ENCODE data around the gene NR5A2. TPM values are rescaled to one million over a fixed set of nuclear protein-coding genes. Genes with fewer than 3 reads are reported as not detected.

NR5A2 gene
- total RNA-seq, 1 experiment from 2014 or later = 4.7 TPM

DNA sequence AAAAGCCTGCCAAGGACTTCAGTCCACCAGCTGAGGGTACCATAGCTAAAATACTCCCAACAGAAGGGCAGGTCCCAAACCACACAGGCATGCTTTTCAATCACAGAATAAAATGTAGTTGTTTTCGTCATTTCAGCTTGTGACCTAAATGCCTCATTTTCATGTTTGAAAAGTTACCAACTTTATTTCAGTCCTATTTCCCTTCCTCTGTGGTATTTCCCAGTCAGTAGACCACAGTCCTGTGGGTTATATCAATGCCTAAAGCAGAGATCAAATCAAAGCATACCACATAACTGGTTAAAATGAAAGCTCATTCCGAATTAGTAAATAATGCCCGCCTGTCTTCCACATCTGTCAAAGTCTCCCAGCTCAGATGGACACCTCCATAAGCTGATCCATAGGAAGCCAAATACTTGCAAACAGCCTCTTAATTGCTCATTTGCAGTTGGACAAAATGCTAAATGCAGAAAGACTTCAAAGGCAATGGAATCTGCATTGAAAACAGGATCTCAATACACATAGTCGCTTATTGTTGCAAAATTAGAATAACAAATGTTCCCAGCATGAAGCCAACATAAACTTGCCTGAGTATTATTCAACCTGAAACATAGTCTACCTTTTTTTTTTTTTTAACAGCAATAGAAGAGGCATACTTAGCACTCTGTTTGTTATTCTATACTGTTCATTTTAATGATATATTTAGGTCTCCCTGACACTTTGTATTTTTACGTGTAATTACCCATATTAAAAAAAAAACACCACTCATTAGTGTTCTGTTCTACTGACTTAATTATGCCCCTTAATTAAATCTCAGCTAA is 53.9 kb downstream of the NR5A2 start:
- no peak overlapping the region for H4K91ac ChIP-seq (ENCODE audit: insufficient read length, low read depth, low read length)
- H3K27me3 ChIP-seq (ENCODE audit: insufficient read depth, low read length) = no peaks in the 10 kb centered on the region
- Mint-ChIP-seq H3K9me3 (no peaks in the 10 kb centered on the region), H3K27me3 (ENCODE audit: low read depth) (peaks cover 9% of the 10 kb centered on the region), H3K27ac (no peak overlapping the region), H3K36me3 (ENCODE audit: insufficient read depth in 1 of 3, low read depth in 3 of 3) (no peaks in the 10 kb centered on the region), H3K4me1 (peaks cover 21 to 40% of the 10 kb centered on the region in 2 experiments), H3K4me3 (peak overlapping the region; percentile 13 to 31; a peak in 3 of 5 replicates)
- H3K9ac ChIP-seq (ENCODE audit: extremely low read depth, insufficient read length, low read length) = no peak overlapping the region
- no peak overlapping the region for H4K5ac ChIP-seq (ENCODE audit: insufficient read length, low read depth, low read length)
- no peak for DNase-seq
- no peaks in the 10 kb centered on the region for H3K23me2 ChIP-seq (ENCODE audit: insufficient read length, low read depth, low read length, poor library complexity, severe bottlenecking)
- H3T11ph ChIP-seq (ENCODE audit: low read length) = no peak overlapping the region
- H2BK5ac ChIP-seq (ENCODE audit: insufficient read length, low read length) = no peak overlapping the region
- no peak overlapping the region for H2BK12ac ChIP-seq (ENCODE audit: insufficient read length, low read depth, low read length)
- H3K27ac ChIP-seq (ENCODE audit: insufficient read length, low read depth, low read length) = no peak overlapping the region
- H4K8ac ChIP-seq (replicated peaks; ENCODE audit: insufficient read length, low read depth, low read length) = no peak overlapping the region
- H3K4ac ChIP-seq (ENCODE audit: low read depth, low read length) = no peak overlapping the region
- H2AFZ ChIP-seq (ENCODE audit: low read length) = no peak overlapping the region
- H3K4me2 ChIP-seq (ENCODE audit: insufficient read depth, insufficient read length, low read length) = peak overlapping the region; percentile 53
- no peak overlapping the region for H3K18ac ChIP-seq (ENCODE audit: insufficient read length, low read depth, low read length)
- H3K14ac ChIP-seq (ENCODE audit: insufficient read depth, low read length) = no peak overlapping the region
- no peak overlapping the region for H2BK120ac ChIP-seq (ENCODE audit: low read depth, low read length, poor library complexity, severe bottlenecking)
- no peaks in the 10 kb centered on the region for H3K9me3 ChIP-seq (ENCODE audit: control insufficient read depth, low read depth, low read length)
- no peak overlapping the region for H2BK15ac ChIP-seq (ENCODE audit: low read depth, low read length)
- TF ChIP-seq, protein P1, sequence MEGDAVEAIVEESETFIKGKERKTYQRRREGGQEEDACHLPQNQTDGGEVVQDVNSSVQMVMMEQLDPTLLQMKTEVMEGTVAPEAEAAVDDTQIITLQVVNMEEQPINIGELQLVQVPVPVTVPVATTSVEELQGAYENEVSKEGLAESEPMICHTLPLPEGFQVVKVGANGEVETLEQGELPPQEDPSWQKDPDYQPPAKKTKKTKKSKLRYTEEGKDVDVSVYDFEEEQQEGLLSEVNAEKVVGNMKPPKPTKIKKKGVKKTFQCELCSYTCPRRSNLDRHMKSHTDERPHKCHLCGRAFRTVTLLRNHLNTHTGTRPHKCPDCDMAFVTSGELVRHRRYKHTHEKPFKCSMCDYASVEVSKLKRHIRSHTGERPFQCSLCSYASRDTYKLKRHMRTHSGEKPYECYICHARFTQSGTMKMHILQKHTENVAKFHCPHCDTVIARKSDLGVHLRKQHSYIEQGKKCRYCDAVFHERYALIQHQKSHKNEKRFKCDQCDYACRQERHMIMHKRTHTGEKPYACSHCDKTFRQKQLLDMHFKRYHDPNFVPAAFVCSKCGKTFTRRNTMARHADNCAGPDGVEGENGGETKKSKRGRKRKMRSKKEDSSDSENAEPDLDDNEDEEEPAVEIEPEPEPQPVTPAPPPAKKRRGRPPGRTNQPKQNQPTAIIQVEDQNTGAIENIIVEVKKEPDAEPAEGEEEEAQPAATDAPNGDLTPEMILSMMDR (conservative IDR thresholded peaks at IDR 0.05) = no peak
- H3K23ac ChIP-seq (ENCODE audit: insufficient read length, low read depth, low read length) = no peak overlapping the region
- peaks cover 7% of the 10 kb centered on the region for H3K4me1 ChIP-seq (ENCODE audit: insufficient read depth, low read length)
- no peaks in the 10 kb centered on the region for H3K79me1 ChIP-seq (ENCODE audit: insufficient read depth, low read depth, low read length, poor library complexity, severe bottlenecking)
- H3K56ac ChIP-seq (ENCODE audit: insufficient read length, low read depth, low read length) = no peak overlapping the region
- no peaks in the 10 kb centered on the region for H3K79me2 ChIP-seq (ENCODE audit: insufficient read depth, low read length)
- no peaks in the 10 kb centered on the region for H4K20me1 ChIP-seq (ENCODE audit: control insufficient read depth, insufficient read depth, insufficient read length)
- H2BK20ac ChIP-seq (ENCODE audit: low read depth, low read length, poor library complexity, severe bottlenecking) = no peak overlapping the region
- no CpG with 5 or more reads among the region's 5 CpGs for WGBS (ENCODE audit: extremely low coverage, insufficient read length, low lambda C conversion rate)
- H2AK5ac ChIP-seq (ENCODE audit: insufficient read length, low read length) = no peak overlapping the region

Data from H9 (cell line).